Measurements from ENCODE around the gene VPS51. TPM values are rescaled to one million over a fixed set of nuclear protein-coding genes. Genes with fewer than 3 reads are reported as not detected.

Gene VPS51
- total and polyA plus RNA-seq, 9 of the 15 experiments (the other 6 are each of a cell fraction or from before 2014, with no cell fraction given) = 1.8 to 143 (median 46.8) TPM

- Histone ChIP-seq H3K79me2 (ENCODE audit: control insufficient read depth, insufficient read depth, low read length) (peaks cover 1% of the 10 kb centered on the region; the same call in 2 of the 3 replicates), H3K9me3 (replicated peaks; ENCODE audit: control insufficient read depth, insufficient read depth, low read depth, low read length) (no peaks in the 10 kb centered on the region), H3K36me3 (ENCODE audit: control insufficient read depth, insufficient read depth, low read length) (peaks cover 35% of the 10 kb centered on the region), H3K4me3 (no peak overlapping the region), H3K4me1 (replicated peaks in 1 of 2; ENCODE audit: control insufficient read depth in 2 of 2, insufficient read depth in 2 of 2, low read length in 2 of 2) (peaks cover 2 to 10% of the 10 kb centered on the region in 2 experiments; a peak in 3 of 5 replicates), H2AFZ (ENCODE audit: low read depth, low read length) (no peak overlapping the region), H3K9me1 (ENCODE audit: control insufficient read depth, insufficient read depth, low read length) (no peaks in the 10 kb centered on the region), H3K9ac (ENCODE audit: insufficient read depth in 1 of 2, low read depth in 2 of 2, low read length in 2 of 2) (peak overlapping the region in 1 of 2 experiments; percentile 59; a peak in 1 of 4 replicates), H3K27ac (ENCODE audit: extremely low read depth, low read depth, low read length) (no peak overlapping the region), H3K27me3 (ENCODE audit: control insufficient read depth in 2 of 2, insufficient read depth in 2 of 2, low read length in 2 of 2) (no peaks in the 10 kb centered on the region), H3K4me2 (ENCODE audit: insufficient read depth, low read length) (no peak overlapping the region), H4K20me1 (replicated peaks; ENCODE audit: control insufficient read depth, insufficient read depth, low read length) (no peaks in the 10 kb centered on the region)
- FAIRE-seq (no peak), ATAC-seq (no peak), DNase-seq (ENCODE audit: extremely low read depth in 1 of 4, low spot score in 3 of 4) (no peak)
- TF ChIP-seq MED1 (CRISPR knock-in tag; IDR thresholded peaks at IDR 0.05; ENCODE audit: borderline replicate concordance) (no peak), SETDB1 (IDR thresholded peaks at IDR 0.05; ENCODE audit: low read length) (no peak), E2F6 (IDR thresholded peaks at IDR 0.05; ENCODE audit: borderline replicate concordance in 1 of 2, extremely low read depth in 1 of 2, insufficient read depth in 1 of 2, insufficient read length in 1 of 2, low read depth in 1 of 2, low read length in 1 of 2, poor library complexity in 1 of 2, severe bottlenecking in 1 of 2) (no peak)
- no TSS peak for BruUV-seq (replicated peaks)
- ChIA-PET CTCF (ENCODE audit: low intra/inter-chr PET ratio) (no interaction called here), POLR2A (interaction anchor here (0.8 to 1.6 kb wide), 6 partner anchors 14 to 408 kb away, joined by 3 to 6 read pairs (median 3); partner anchors contain the start of gene MALAT1)
- intact Hi-C loops (cut with micrococcal nuclease) (no loop called here), in situ Hi-C loops (cut with MboI) (no loop called here)
- 85% methylated on average over 4 of the region's 4 CpGs for WGBS (ENCODE audit: insufficient coverage, low coverage, missing lambda C conversion rate)
These were observed 5.4 kb upstream of the VPS51 start for GRCh38 chr11:65090628-65091027.

GRCh38 chr11:65095427-65095826, 587 bp upstream of the VPS51 start:
- WGBS (ENCODE audit: insufficient coverage, low coverage, missing lambda C conversion rate) = 79% methylated on average over 14 of the region's 22 CpGs
- TF ChIP-seq ZNF589 (CRISPR knock-in tag; IDR thresholded peaks at IDR 0.05; ENCODE audit: low read depth) = peak; percentile 20; the same call in 1 of the 2 replicates
- no peak for TF ChIP-seq CBX2 (IDR thresholded peaks at IDR 0.05; ENCODE audit: insufficient read depth, low read length, poor library complexity, severe bottlenecking)
- no peak for TF ChIP-seq EP400 (IDR thresholded peaks at IDR 0.05)
- CTCF ChIA-PET (ENCODE audit: low intra/inter-chr PET ratio) = no interaction called here
- no peak for ATAC-seq
- Histone ChIP-seq H3K9ac (ENCODE audit: insufficient read depth in 1 of 2, low read depth in 2 of 2, low read length in 2 of 2) (peak overlapping the region; percentile 75 to 90), H3K27me3 (ENCODE audit: control insufficient read depth in 2 of 2, insufficient read depth in 2 of 2, low read length in 2 of 2) (no peaks in the 10 kb centered on the region), H3K79me2 (ENCODE audit: control insufficient read depth, insufficient read depth, low read length) (peaks cover 16% of the 10 kb centered on the region), H3K4me2 (ENCODE audit: insufficient read depth, low read length) (peak overlapping the region; percentile 80), H3K27ac (ENCODE audit: extremely low read depth, low read depth, low read length) (peak overlapping the region; percentile 81), H3K36me3 (ENCODE audit: control insufficient read depth, insufficient read depth, low read length) (peaks cover 13% of the 10 kb centered on the region; the same call in 1 of the 3 replicates), H3K9me1 (ENCODE audit: control insufficient read depth, insufficient read depth, low read length) (no peaks in the 10 kb centered on the region), H4K20me1 (replicated peaks; ENCODE audit: control insufficient read depth, insufficient read depth, low read length) (no peaks in the 10 kb centered on the region), H3K9me3 (replicated peaks; ENCODE audit: control insufficient read depth, insufficient read depth, low read depth, low read length) (no peaks in the 10 kb centered on the region), H3K4me1 (replicated peaks in 1 of 2; ENCODE audit: control insufficient read depth in 2 of 2, insufficient read depth in 2 of 2, low read length in 2 of 2) (peaks cover 11 to 14% of the 10 kb centered on the region in 2 experiments; a peak in 4 of 5 replicates), H3K4me3 (peak overlapping the region; percentile 78), H2AFZ (ENCODE audit: low read depth, low read length) (peak overlapping the region; percentile 100)
- POLR2A ChIA-PET = interaction anchor here (0.6 to 8.4 kb wide), 8 partner anchors 8 to 732 kb away, joined by 3 to 92 read pairs (median 3); partner anchors contain the start of genes SPDYC and TM7SF2
- no peak for DNase-seq (ENCODE audit: extremely low read depth in 1 of 4, low spot score in 3 of 4)
- intact Hi-C loops (cut with micrococcal nuclease) (no loop called here), in situ Hi-C loops (cut with MboI) (no loop called here)
- FAIRE-seq = no peak
- no TSS peak for BruUV-seq (replicated peaks)

Data from K562 (cell line).